GM19468 (cell line): ENCODE results near the gene CCDC154.

Experiments used
- ATAC-seq: cut with Tn5 transposase; IDR thresholded peaks from one replicate; pipeline ENCODE4 v1.9.1; 2021; ENCODE audit warnings: mild to moderate bottlenecking, moderate library complexity, moderate number of reproducible peaks; ENCODE audit not compliant: unreplicated experiment; ENCODE audit errors: extremely low read depth

The CCDC154 gene

DNA sequence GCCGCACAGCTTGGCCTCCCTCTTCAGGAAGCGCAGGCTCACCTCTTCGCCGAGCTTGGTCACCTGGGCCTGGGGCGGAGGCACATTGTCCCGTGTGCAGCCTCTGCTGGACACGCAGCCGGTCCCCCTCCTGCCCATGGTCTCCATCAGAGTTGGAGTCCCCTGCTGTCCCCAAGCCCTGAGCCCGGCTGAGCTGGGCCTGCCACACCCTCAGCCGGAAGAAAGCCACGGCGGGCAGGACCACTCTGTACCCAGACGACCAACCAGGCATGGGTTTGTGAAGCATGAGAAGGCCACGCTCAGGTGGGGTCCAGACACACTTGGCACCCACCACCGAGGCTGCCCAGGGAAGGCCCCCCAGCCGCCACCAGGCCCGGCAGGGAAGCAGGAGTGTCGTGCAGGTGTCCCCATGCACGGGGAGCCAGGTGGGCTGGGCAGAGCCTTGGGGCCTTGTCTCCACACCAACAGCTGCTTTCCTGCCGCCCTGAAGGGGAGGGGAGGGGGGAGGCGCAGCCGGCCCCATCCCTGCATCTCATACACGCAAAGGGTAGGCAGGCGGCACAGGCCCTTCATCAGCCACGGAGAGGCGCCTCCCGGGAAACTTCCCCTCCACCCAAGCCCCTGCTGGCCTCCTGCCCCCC, 5.2 kb downstream of the CCDC154 start:
- no peak for ATAC-seq

DNA sequence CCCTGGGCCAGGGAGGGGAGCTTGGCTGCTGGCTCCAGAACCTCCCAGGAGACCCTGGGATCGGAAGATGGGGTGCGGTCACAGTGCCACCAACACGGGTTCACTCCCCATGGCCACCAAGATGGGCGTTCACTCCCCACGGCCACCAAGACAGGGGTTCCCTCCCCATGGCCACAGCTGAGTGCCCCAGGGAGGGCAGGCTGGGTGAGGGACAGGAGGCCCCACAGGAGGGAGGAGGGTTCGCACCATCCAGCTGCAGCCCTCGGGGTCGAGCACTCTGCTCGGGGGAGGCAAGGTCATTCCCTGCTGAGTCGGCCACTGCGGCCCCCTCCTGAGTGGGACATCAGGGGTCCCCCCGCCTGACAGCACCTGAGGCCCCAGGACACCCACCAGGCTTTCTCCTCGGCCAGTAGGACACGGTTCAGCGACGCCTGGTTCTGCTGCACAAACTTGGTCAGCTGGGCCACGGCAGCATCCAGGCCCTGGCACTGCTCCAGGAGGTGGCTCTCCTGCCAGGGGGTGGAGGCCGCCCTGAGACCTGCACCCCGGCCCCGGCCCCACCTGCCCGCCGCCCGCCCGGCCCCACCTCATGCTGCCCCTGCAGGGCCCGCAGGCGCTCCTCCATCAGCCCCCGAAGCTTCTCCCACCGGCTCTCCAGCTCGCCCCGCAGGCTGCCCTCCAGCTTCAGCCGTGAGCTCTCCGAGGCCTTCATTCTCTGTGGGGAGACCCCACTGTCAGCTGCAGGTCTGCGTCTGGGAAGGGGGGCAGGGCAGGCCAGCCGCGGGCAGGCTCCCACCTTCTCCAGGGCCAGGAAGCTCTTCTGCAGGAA, 5.9 kb downstream of the CCDC154 start:
- no peak for ATAC-seq

DNA sequence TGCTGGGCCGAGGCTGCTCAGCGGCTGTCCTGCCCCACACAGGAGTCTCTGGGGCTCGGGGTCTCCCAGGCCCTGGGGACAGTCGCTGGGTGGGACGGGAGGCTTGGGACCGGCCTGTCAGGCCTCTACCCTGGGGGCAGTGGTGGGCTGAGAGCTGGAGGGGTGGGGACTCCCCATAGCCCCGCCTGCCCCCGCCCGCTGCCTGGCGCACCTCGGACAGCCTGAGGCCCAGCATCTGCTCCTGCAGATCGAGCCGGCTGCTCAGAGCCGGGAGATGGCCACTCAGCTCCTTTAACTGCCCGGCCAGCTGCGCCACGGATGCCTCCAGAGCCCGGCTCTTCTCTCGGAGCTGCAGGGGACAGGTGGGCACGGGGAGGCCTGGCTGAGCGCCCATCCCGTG, 6.8 kb downstream of the CCDC154 start:
- no peak for ATAC-seq

DNA sequence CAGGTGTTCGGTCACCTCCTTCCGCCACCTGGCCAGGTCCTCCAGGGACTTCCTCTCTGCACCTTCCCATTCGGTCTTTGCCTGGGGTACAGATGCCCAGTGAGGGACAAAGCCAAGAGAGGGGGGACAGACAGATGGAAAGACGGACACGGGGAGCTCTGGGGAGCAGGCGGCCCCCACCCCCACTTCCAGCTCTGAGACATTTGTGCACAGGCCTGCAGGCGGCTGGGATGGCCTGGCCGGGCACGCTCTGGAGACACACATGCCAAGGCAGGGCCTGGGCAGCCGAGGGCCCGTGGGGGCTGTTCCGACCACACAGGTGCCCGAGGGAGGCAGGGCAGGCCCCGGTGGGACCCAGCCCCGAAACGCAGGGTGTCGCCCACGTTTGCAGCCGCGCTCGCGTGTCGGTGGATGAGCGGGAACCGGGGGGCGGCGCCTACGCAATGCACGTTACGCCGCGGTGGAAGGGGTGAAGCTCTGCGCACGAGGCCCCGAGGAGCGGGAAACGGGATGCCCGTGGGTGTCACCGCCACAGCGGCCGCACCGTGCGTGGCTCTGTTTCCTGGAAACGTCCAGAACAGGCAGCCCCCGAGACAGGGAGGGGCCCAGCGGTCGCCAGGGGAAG, 7.5 kb downstream of the CCDC154 start:
- no peak for ATAC-seq

DNA sequence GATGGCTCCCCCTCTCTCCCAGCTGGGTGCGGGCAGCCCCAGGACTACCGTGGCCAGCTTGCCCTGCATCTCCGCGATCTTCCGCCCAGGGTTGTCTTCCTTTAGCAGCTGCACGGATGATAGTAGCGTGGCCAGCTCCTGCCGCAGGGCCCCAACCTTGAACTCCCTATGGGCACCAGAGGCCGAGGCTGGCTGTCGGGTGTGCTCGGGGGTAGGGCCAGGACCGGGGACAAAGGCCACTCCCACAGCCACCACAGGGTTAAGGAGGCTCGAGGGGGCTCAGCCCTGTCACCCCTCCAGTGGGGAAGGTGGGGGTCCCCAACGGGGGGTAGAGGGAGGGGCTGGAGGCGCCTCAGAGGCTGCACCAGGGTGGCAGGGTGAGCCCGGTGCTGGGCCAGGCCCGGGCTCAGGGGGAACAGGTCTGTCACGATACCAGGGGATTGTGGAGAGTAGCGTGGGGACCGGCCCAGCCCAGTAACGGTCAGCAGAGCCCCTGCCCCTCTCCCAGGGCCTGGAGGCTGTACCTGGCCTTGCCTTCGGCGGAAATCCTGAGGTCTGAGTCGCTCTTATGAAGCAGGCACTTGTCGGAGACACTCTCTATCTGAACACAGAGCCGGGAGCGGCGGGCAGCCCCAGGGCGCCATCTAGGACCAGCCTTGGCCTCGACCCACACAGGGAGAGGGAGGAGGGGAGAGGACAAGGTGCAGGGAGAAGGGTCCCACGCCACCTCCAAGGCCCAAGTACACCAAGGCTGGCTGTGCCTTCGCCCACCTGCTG, 8.2 kb downstream of the CCDC154 start:
- ATAC-seq: no peak

DNA sequence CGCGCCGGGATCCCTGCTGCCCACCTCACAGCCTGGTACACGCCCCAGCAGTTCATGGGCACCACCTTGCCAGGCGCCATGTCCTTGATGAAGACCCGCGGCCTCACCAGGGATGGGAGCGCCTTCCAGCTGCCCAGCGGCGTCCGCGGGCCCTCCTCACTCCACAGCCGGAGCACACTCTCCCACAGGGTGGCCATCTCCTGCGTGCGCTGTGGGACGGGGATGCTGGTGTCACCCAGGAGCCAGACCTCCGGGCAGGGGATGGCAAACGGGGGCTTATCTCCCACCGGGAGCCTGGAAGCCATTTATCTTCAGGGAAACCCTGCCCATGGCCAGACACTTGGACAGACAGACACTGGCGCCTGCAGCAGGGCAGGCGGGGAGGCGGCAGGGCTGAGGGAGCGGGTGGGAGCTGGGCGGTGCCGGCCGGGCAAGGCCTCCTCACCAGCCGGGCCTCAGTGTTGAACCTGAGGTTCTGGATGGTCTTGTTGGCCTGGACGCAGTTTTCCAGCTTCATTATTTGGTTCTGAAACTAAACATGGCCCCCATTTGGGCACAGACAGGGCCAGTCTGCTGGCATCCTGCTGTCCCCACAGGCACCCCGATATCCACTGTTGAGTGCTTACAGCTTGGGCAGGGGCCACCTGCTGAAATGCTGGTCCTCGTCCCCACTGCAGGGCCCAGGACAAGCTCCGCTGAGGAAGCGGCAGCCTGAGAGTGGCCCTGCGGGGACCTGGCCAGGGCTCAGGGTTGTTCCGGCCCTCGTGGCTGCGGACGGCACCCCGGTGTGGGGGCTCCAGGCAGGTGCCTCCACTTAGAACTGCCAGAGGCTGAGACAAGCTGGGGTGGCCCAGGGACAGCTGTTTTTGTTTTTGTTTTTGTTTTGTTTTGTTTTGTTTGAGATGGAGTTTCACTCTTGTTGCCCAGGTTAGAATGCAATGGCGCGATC, 9.4 kb downstream of the CCDC154 start:
- no peak for ATAC-seq

DNA sequence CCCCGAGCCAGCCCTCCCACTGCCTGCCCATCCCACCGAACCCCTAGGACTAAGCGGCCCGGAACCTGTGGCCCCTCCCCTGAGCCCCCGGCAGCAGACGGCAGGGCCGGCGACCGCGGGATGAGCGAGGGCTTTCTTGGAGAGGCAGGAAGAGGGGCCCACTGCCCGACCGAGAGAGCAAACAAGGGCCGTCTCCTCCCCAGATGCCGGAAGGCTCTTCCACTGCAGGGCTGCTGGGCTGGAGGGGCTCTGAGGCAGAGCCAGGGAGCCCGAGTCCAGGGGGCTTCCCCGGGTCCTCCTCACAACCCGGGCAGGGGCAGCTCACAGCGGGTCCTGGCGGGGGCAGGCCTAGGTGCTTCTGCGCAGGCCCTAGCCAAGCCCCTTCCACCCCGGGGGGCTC, 10.6 kb downstream of the CCDC154 start:
- no peak for ATAC-seq

DNA sequence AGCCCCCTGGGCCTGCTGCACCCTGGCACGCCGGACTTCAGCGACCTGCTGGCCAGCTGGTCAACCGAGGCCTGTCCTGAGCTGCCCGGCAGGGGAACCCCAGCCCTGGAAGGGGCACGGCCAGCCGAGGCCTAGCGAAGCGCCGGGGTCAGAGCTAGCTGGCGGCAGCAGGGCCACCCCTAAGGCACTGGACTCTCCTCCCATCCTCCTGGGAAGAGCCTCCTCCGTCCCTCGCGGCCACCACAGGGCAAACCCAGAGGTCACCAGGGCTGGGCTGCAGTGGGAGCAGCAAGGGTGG, 11.1 kb downstream of the CCDC154 start:
- no peak for ATAC-seq

DNA sequence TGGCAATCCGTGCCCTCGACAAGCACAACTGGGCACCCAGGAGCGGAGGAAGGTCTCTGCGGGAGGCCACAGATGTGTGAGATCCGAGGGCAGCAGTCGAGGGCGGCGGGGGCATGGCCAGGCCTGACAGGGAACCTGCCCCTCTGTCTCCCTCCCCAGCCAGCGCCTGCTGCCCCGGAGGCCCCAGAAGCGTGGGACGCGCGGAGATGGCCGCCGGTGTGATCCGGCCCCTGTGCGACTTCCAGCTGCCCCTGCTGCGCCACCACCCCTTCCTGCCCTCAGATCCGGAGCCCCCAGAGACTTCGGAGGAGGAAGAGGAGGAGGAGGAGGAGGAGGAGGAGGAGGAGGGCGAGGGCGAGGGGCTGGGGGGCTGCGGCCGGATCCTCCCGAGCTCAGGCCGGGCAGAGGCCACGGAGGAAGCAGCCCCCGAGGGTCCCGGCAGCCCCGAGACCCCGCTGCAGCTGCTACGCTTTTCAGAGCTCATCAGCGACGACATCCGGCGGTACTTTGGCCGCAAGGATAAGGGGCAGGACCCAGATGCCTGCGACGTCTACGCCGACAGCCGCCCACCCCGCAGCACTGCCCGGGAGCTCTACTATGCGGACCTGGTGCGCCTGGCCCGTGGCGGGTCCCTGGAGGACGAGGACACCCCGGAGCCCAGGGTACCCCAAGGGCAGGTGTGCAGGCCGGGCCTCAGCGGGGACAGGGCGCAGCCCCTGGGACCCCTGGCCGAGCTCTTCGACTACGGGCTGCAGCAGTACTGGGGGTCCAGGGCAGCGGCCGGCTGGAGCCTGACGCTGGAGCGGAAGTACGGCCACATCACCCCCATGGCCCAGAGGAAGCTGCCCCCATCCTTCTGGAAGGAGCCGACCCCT, 11.7 kb downstream of the CCDC154 start:
- no peak for ATAC-seq

DNA sequence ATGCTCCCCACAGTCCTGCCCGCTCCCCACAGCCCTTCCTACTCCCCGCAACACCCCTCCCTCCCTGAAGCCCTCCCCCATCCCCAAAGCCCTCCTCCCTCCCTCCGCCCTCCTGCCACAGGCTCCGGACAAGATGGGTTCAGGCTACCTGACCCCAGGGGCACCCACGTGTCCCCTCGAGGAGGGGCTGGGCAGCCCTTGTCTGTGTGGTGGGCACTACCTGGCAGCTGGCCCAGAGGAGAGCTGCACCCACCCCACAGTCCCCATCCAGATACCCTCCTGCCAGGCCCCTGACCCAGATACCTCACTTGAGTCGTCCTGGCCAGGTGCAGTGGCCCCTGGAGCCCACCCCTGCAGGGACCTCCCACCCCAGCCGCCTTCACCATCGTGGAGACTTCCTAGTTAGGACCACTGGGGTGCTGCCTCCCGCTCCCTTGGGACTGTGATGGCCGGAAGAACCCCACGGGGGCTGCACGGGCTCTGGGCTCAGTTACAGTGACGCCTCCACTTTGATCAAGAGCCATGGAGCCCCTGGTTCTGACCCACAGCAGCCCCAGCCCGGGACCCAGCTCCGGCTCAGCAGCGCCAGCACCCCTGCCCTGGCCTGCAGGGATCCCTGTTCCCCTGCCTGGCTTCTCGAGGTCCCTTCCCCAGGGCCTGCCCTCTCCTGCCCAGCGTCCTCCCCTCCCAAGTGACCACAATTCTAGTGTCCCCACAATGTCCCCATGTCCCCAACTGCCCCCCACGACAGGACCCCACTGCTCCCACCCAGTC, 12.7 kb downstream of the CCDC154 start:
- no peak for ATAC-seq

DNA sequence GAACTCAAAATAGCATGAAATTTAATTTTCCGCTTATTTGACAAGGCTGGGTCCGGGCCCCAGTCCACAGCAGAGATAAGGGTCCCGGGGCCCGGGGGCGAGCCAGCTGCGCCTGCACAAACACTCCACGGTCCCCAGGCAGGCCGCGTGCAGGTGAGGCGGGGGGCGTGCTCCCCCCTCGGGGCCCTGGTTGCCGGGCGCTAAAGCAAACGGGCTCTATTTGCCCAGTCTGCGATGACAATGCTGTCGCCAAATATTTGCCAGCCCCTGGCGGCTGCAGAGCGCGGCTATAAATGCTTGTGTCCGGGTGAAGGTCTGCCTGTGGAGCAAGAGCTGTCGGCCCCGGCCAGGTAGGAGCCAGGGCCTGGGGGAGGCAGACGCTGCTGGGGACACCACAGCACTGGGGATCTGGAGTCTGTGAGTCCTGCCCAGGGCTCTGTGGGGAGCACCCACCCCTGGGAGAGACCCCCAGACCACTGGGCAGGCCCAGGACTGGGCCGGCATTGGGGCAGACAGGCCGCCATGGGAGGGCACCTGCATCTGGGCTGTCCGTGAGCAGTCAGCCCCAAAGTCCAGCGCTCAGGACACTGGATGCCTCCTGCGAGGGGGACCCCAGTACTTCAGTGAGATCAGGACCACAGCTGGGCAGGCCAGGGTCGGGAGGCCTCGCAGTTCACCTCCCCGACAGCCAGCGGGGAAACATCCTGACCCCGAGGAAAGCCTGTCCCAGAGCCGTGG, 13.4 kb downstream of the CCDC154 start, which contains the start of gene PERCC1:
Gene PERCC1, plus strand, starts transcription at position 320 of the 738 bp plus-strand sequence. CDS start 1,516 bp downstream, outside the sequence.
- no peak for ATAC-seq

DNA sequence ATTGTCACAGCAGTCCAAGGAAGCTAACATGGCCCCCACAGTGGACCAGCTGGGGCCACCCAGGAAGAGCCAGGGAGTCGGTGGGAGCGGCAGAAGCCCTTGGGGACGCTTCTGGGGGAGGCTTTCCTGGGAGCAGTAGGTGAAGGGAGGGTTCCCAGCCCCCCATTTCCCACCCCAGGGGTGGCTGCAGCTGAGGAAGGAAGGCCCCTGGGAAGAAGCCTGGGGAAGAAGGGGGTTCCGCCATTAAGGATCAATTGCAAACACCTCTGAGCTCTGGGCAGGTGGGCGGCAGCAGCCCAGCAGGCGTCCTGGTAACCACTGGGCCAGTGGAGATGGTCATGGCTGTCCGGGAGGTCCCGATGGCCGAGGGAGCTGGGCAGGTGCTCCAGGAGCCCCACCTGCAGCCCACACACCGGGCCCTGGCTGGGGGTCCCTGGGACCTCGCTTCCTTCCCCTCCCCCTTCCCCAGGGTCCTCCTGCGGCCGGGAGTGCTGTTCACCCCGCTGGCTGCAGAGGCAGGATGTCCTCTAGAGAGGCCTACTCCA, 14.1 kb downstream of the CCDC154 start:
- ATAC-seq: no peak

DNA sequence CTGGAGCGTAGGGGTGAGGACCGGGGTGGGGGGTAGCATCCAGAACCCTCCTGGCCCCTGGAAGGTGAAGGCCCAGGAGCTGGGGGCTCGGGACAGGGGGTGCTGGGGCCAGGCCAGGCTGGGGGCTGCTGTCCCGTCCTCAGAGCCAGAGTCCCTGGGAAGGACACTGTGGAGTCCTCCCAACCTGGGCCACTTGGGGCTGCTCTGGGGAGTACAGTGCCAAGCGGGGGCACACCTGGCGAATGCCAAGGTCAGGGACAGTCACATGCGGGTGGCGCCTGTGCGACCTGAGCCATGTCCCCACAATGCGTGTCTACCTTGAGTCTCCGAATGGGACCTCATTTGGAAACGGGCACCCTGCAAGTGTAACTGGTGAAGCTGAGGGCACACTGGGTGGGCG, 14.7 kb downstream of the CCDC154 start:
- no peak for ATAC-seq

DNA sequence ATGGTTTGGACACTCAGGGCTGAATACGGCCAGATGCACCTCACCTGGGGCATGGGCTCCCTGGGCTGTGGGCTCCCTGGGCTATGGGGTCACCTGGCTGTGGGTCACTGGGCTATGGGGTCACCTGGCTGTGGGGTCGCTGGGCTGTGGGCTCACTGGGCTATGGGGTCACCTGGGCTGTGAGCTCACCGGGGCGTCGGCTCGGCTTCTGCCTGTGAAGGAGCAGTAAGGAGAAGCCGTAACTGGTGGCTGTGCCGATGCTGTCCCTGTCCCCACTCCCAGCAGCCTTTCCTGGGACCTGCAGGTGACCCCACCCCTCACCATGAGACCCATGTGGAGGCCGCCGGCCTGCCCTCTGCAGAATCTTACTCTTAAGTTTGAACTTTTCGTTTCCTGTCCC, 15.3 kb downstream of the CCDC154 start:
- ATAC-seq: no peak

DNA sequence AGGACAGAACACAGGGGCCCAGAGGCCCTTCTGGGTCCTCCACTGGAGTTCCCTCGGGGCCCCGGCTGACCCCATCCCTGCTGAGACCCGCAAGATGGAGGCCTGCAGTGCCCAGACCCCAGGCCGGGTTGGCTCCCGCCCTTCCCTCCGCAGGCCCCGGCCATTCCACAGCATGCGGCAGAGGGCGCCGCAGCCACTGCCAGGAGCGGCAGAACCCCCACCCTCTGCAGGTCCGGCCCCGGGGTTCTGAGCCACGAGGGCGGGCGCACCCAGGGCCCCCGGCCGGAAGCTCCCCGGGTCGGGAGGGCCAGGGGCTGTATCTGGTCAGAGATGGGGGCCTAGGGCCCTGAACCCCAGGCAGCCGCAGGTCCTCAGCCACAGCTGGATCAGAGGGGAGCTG, 15.8 kb downstream of the CCDC154 start:
- ATAC-seq: no peak

DNA sequence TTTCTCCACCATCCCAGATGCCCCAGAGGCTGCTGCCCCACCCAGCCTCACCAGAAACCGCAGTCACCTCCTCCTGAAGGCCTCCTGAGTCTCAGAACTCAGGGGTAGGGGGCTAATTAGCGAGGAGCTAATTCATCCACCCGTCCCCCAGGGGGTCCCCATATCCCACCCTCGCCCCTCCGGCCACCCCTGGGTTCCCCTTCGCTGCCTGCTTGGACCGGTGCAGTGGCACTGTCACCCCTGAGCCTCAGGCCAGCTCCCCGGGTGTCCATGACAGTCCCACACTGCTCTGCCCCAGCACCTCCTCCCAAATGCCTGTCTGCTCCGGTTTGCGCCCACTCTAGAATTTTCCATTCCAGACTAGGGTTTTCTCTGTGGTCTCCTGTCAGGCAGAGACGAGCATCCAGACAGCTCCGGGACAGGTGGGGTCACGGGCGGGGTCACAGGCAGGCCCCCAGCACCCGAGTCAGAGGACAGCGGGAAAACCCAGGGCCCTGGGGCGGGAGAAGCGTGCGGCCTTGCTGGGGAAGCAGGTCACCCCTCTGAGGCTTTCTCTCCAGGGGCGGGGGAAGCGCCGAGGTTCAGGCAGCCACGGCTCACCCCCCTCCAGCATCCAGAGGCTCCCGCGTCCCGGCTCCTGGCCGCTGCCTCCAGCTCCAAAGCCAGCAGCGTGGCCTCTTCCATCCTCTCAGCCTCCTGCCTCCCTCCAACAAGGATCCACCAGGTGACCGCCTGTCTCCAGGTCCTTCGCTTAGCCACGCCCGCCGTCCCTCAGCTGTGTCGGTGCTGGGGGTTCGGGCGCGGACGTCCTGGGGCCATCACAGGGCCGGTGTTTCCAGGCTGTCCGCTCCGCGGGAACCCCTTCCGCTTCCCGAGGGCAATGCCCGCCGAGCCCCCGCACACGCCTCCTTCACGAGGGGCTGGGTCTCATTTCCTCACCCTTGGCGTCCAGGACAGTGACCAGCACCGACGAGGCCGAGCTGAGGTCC, 16.6 kb downstream of the CCDC154 start:
- no peak for ATAC-seq
